HepG2 (cell line): ENCODE data around the gene CACNB4. TPM values are rescaled to one million over a fixed set of nuclear protein-coding genes. Genes with fewer than 3 reads are reported as not detected.

Experiments used
- CEBPB ChIP-seq: IDR thresholded peaks from 2 replicates; pipeline ENCODE4 v1.6.1; 2011; ENCODE audit warnings: low read depth, low read length, improper control_type of control experiment, borderline replicate concordance
- EHMT2 ChIP-seq: fragments of 200-600 bp; sonication (generic); IDR thresholded peaks from 2 replicates; pipeline ENCODE4 v1.7.0; 2017; ENCODE audit warnings: antibody characterized with exemption, low read depth, low read length, borderline replicate concordance
- ETV5 ChIP-seq: IDR thresholded peaks from 2 replicates; pipeline ENCODE4 v1.6.1; 2018; ENCODE audit warnings: missing biosample characterization, missing genetic modification reagents, inconsistent platforms, borderline replicate concordance
- FOXA1 ChIP-seq, 2 experiments: fragments of 450-650 bp in 1 of 2; sonication (generic) in 1 of 2; formaldehyde crosslinking in 1 of 2; IDR thresholded peaks; 2 replicates each; pipeline versions ENCODE4 v1.4.0 to v1.6.1; 2016 to 2020; ENCODE audit warnings: missing genetic modification reagents in 1 of 2
- KAT7 ChIP-seq: IDR thresholded peaks from 2 replicates; pipeline ENCODE4 v1.6.1; 2018; ENCODE audit warnings: borderline replicate concordance, missing compliant biosample characterization
- KLF11 ChIP-seq: IDR thresholded peaks from 2 replicates; pipeline ENCODE4 v1.6.1; 2016; ENCODE audit warnings: missing compliant biosample characterization
- MBD4 ChIP-seq: IDR thresholded peaks from 2 replicates; pipeline ENCODE4 v1.6.1; 2012; ENCODE audit warnings: low read length, inconsistent platforms, borderline replicate concordance
- POLR2AphosphoS2 ChIP-seq: IDR thresholded peaks from 2 replicates; pipeline ENCODE4 v1.6.1; 2011; ENCODE audit warnings: low read depth, low read length, improper control_type of control experiment
- RFX5 ChIP-seq: IDR thresholded peaks from 2 replicates; pipeline ENCODE4 v1.6.1; 2011; ENCODE audit warnings: low read depth, low read length, improper control_type of control experiment
- RFXAP ChIP-seq: sonication (generic); formaldehyde crosslinking; IDR thresholded peaks from 2 replicates; pipeline ENCODE4 v1.4.0; 2020; ENCODE audit warnings: missing genetic modification reagents, borderline replicate concordance
- SNAI1 ChIP-seq: sonication (generic); formaldehyde crosslinking; IDR thresholded peaks from 2 replicates; pipeline ENCODE4 v1.5.0; 2020; ENCODE audit warnings: mild to moderate bottlenecking, missing genetic modification reagents, borderline replicate concordance
- TCF7L2 ChIP-seq: IDR thresholded peaks from 2 replicates; pipeline ENCODE4 v1.6.1; 2011; ENCODE audit warnings: mild to moderate bottlenecking, low read depth, low read length, moderate library complexity
- TFE3 ChIP-seq: IDR thresholded peaks from 2 replicates; pipeline ENCODE4 v1.6.1; 2016
- THAP11 ChIP-seq: IDR thresholded peaks from 2 replicates; pipeline ENCODE4 v1.6.1; 2016; ENCODE audit warnings: missing biosample characterization, missing genetic modification reagents
- TIGD3 ChIP-seq: sonication (generic); formaldehyde crosslinking; IDR thresholded peaks from 2 replicates; pipeline ENCODE4 v1.5.1; 2020; ENCODE audit warnings: mild to moderate bottlenecking, missing genetic modification reagents, borderline replicate concordance
- ZFYVE20 ChIP-seq: sonication (generic); formaldehyde crosslinking; IDR thresholded peaks from 2 replicates; pipeline ENCODE4 v1.8.0; 2023; ENCODE audit warnings: low read depth, mild to moderate bottlenecking, moderate library complexity, missing genetic modification reagents, borderline replicate concordance
- ZNF280B ChIP-seq: sonication (generic); formaldehyde crosslinking; IDR thresholded peaks from 2 replicates; pipeline ENCODE4 v1.5.0; 2020; ENCODE audit warnings: missing genetic modification reagents, mild to moderate bottlenecking, borderline replicate concordance
- ZNF33A ChIP-seq: sonication (generic); formaldehyde crosslinking; IDR thresholded peaks from 2 replicates; pipeline ENCODE4 v1.5.1; 2020; ENCODE audit warnings: missing genetic modification reagents, mild to moderate bottlenecking, moderate library complexity, borderline replicate concordance
- ZNF550 ChIP-seq: sonication (generic); formaldehyde crosslinking; IDR thresholded peaks from 2 replicates; pipeline ENCODE4 v1.4.0; 2020; ENCODE audit warnings: mild to moderate bottlenecking, missing genetic modification reagents, borderline replicate concordance
- ZNF558 ChIP-seq: sonication (generic); formaldehyde crosslinking; IDR thresholded peaks from 2 replicates; pipeline ENCODE4 v1.9.0; 2022; ENCODE audit warnings: mild to moderate bottlenecking, missing genetic modification reagents, borderline replicate concordance
- ZNF660 ChIP-seq: sonication (generic); formaldehyde crosslinking; IDR thresholded peaks from 2 replicates; pipeline ENCODE4 v1.5.1; 2020; ENCODE audit warnings: mild to moderate bottlenecking, low read depth, missing genetic modification reagents, borderline replicate concordance
- polyA plus RNA-seq, 8 experiments: library from polyadenylated mRNA; depleted of rRNA in 3 of 8; stranded (reverse) in 7 of 8; unstranded in 1 of 8; fragments of >200 nt; fragmentation: Illumina TruSeq in 4 of 8; extraction: Trizol in 4 of 8; gene quantifications; 2 replicates each; pipeline versions ENCODE4 v1.2.1 to v1.2.3, GENCODE V29; 2011 to 2016; ENCODE audit warnings: low read depth in 4 of 8, missing spikeins in 1 of 8, mixed read lengths in 1 of 8; ENCODE audit not compliant: insufficient read depth in 1 of 8
- total RNA-seq, 5 experiments: library from RNA; depleted of rRNA; stranded (reverse); fragments of >200 nt; fragmentation: Illumina TruSeq; extraction: Trizol; gene quantifications; 2 replicates each; pipeline ENCODE4 v1.2.3, GENCODE V29; 2016; ENCODE audit warnings: low read depth in 1 of 5

Gene CACNB4
- total and polyA plus RNA-seq, 2 of the 13 experiments (the other 11 are each of a cell fraction or from before 2014, with no cell fraction given): 5.1 to 14.3 TPM

- no peak for TF ChIP-seq POLR2AphosphoS2
- TF ChIP-seq TIGD3 (CRISPR knock-in tag): no peak
- TF ChIP-seq KLF11: no peak
- TF ChIP-seq FOXA1 (IDR thresholded peaks at IDR 0.05): no peak
- peak; percentile 84 for TF ChIP-seq FOXA1 (CRISPR knock-in tag; IDR thresholded peaks at IDR 0.05)
- TF ChIP-seq SNAI1: no peak
- TF ChIP-seq ZNF550 (CRISPR knock-in tag): no peak
- TF ChIP-seq THAP11 (CRISPR knock-in tag): no peak
- no peak for TF ChIP-seq RFXAP (CRISPR knock-in tag)
- no peak for TF ChIP-seq ZNF660 (CRISPR knock-in tag)
- no peak for TF ChIP-seq MBD4
- peak; percentile 86 for TF ChIP-seq TFE3 (CRISPR knock-in tag)
- no peak for TF ChIP-seq ZNF280B (CRISPR knock-in tag)
- peak; percentile 56; the same call in 1 of the 2 replicates for TF ChIP-seq CEBPB
- TF ChIP-seq ZNF558 (CRISPR knock-in tag): no peak
- no peak for TF ChIP-seq ZNF33A (CRISPR knock-in tag)
- no peak for TF ChIP-seq ETV5 (CRISPR knock-in tag)
- TF ChIP-seq TCF7L2: peak; percentile 42; the same call in 1 of the 2 replicates
- no peak for TF ChIP-seq RFX5
- TF ChIP-seq ZFYVE20: no peak
- peak; percentile 69; the same call in 1 of the 2 replicates for TF ChIP-seq EHMT2
- no peak for TF ChIP-seq KAT7 (CRISPR knock-in tag)
Observed at GRCh38 chr2:152016181-152017120, 82.4 kb downstream of the CACNB4 start (continued).
